A673 (cell line): Measurements from ENCODE around the gene ANKRD28. TPM values are rescaled to one million over a fixed set of nuclear protein-coding genes. Genes with fewer than 3 reads are reported as not detected.

Experiments used
- BruUV-seq: library from RNA; stranded (reverse); fragments of 400-500 nt; replicated peaks from 2 replicates; lab custom pipeline; 2021; lab: Mats Ljungman, UMichigan
- CTCF ChIA-PET: fragments of 300-600 bp; sonication (Branson Sonifier 250); formaldehyde crosslinking; loops from one replicate; lab custom pipeline; 2022; ENCODE audit warnings: antibody characterized with exemption; lab: Charles Lee
- POLR2A ChIA-PET: fragments of 300-600 bp; sonication (Branson Sonifier 250); formaldehyde crosslinking; loops from one replicate; lab custom pipeline; 2022; ENCODE audit warnings: antibody characterized with exemption; ENCODE audit not compliant: low non-redundant PET; lab: Charles Lee
- DNase-seq: peaks from one replicate; pipeline ENCODE4 v3.0.0-alpha.2; 2015; ENCODE audit warnings: low spot score
- H3K27ac ChIP-seq: fragments of 200-600 bp; sonication (generic); 2 replicates; pipeline ENCODE4 v1.5.1; 2016; ENCODE audit warnings: mixed run types, low read depth, mild to moderate bottlenecking, mixed read lengths, antibody characterized with exemption, low read length; ENCODE audit not compliant: poor library complexity, severe bottlenecking
- H3K27me3 ChIP-seq: fragments of 200-600 bp; sonication (generic); replicated peaks from 2 replicates; pipeline ENCODE4 v1.6.1; 2017; ENCODE audit warnings: mixed run types, low read depth, mild to moderate bottlenecking, mixed read lengths, antibody characterized with exemption, low read length; ENCODE audit not compliant: insufficient read depth, poor library complexity
- H3K36me3 ChIP-seq: fragments of 200-600 bp; sonication (generic); 2 replicates; pipeline ENCODE4 v1.6.1; 2016; ENCODE audit warnings: mixed run types, mild to moderate bottlenecking, mixed read lengths, antibody characterized with exemption, low read length; ENCODE audit not compliant: insufficient read depth, poor library complexity, severe bottlenecking
- H3K4me1 ChIP-seq: fragments of 200-600 bp; sonication (generic); 2 replicates; pipeline ENCODE4 v1.6.1; 2017; ENCODE audit warnings: mixed run types, mild to moderate bottlenecking, mixed read lengths, antibody characterized with exemption, low read length; ENCODE audit not compliant: insufficient read depth, poor library complexity, severe bottlenecking
- H3K4me3 ChIP-seq: fragments of 200-600 bp; sonication (generic); 2 replicates; pipeline ENCODE4 v1.5.1; 2016; ENCODE audit warnings: low read depth, mixed run types, mild to moderate bottlenecking, mixed read lengths, low read length; ENCODE audit not compliant: poor library complexity, severe bottlenecking
- H3K9me3 ChIP-seq: fragments of 200-600 bp; sonication (generic); 2 replicates; pipeline ENCODE4 v1.6.1; 2016; ENCODE audit warnings: mixed run types, low read depth, mild to moderate bottlenecking, mixed read lengths, antibody characterized with exemption, low read length; ENCODE audit not compliant: poor library complexity, severe bottlenecking
- EZH2 ChIP-seq: fragments of 200-600 bp; sonication (generic); IDR thresholded peaks from 2 replicates; pipeline ENCODE4 v1.6.1; 2017; ENCODE audit warnings: borderline replicate concordance, low read depth, mild to moderate bottlenecking, mixed read lengths, antibody characterized with exemption, low read length; ENCODE audit not compliant: poor library complexity, severe bottlenecking
- intact Hi-C: fragments of 100-400 bp; cut with micrococcal nuclease; formaldehyde crosslinking; loops from one replicate; pipeline ENCODE4 v1.10.0; 2022; ENCODE audit not compliant: unreplicated experiment
- total RNA-seq: library from RNA; stranded (reverse); gene quantifications from 2 replicates; pipeline ENCODE4 v1.2.3, GENCODE V29; 2021
- TF ChIP-seq, protein P1 (sequence below): fragments of 300-800, 200-600 bp; sonication (generic); conservative IDR thresholded peaks from 2 replicates; pipeline ENCODE4 v1.5.1; 2017; ENCODE audit warnings: low read depth, mild to moderate bottlenecking, antibody characterized with exemption, low read length, moderate library complexity, mixed read lengths

ANKRD28 gene
- total RNA-seq, 1 experiment from 2014 or later: 29.9 TPM

DNA sequence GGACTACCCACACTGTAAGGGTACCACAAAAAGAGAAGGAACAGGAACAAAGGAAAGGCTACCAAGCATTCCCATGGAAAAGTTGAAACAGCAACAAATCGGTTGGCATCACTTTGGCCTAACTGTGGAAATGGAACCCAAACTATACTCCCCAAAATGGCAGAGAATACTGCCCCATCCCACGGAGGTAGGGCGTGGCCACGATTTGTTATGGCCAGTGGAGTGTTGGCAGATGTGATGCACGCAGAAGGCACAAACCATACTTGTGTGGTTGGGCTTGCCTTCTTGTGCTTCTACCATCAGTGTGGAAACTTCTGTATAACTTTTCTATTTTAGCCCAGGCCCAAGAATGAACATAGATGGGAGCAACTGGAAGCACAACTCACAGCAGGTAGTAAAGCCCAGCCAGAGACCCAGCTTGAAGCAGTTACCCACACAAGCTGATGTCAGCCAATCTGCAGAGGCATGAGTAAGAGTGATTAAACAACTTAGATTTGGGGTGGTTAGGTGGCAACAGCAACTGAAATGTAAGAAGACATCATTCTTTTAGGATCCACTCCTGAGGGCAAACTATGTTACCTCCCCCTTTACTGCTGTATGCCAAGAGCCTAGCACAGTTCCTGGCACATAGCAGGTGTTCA lies 132.1 kb downstream of the ANKRD28 start:
- peaks cover 7% of the 10 kb centered on the region for H3K36me3 ChIP-seq
- ChIA-PET CTCF (no interaction called here), POLR2A (no interaction called here)
- intact Hi-C loops: no loop called here
- no peak for DNase-seq
- no TSS peak for BruUV-seq
- H3K9me3 ChIP-seq: no peaks in the 10 kb centered on the region
- H3K27ac ChIP-seq: no peak overlapping the region
- no peak for TF ChIP-seq EZH2
- TF ChIP-seq, protein P1, sequence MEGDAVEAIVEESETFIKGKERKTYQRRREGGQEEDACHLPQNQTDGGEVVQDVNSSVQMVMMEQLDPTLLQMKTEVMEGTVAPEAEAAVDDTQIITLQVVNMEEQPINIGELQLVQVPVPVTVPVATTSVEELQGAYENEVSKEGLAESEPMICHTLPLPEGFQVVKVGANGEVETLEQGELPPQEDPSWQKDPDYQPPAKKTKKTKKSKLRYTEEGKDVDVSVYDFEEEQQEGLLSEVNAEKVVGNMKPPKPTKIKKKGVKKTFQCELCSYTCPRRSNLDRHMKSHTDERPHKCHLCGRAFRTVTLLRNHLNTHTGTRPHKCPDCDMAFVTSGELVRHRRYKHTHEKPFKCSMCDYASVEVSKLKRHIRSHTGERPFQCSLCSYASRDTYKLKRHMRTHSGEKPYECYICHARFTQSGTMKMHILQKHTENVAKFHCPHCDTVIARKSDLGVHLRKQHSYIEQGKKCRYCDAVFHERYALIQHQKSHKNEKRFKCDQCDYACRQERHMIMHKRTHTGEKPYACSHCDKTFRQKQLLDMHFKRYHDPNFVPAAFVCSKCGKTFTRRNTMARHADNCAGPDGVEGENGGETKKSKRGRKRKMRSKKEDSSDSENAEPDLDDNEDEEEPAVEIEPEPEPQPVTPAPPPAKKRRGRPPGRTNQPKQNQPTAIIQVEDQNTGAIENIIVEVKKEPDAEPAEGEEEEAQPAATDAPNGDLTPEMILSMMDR: no peak
- no peak overlapping the region for H3K4me3 ChIP-seq
- H3K27me3 ChIP-seq: no peaks in the 10 kb centered on the region
- no peaks in the 10 kb centered on the region for H3K4me1 ChIP-seq

- Histone ChIP-seq H3K9me3 (no peaks in the 10 kb centered on the region), H3K27ac (no peak overlapping the region), H3K4me1 (no peaks in the 10 kb centered on the region), H3K27me3 (no peaks in the 10 kb centered on the region), H3K36me3 (no peaks in the 10 kb centered on the region), H3K4me3 (no peak overlapping the region)
- ChIA-PET POLR2A (no interaction called here), CTCF (no interaction called here)
- TF ChIP-seq EZH2: no peak
- TF ChIP-seq, protein P1: no peak
- no peak for DNase-seq
- intact Hi-C loops: no loop called here
- BruUV-seq: no TSS peak
These were observed 133.6 kb downstream of the ANKRD28 start for GRCh38 chr3:15664144-15664543.

- Histone ChIP-seq H3K4me1 (no peaks in the 10 kb centered on the region), H3K27ac (no peak overlapping the region), H3K36me3 (no peaks in the 10 kb centered on the region), H3K27me3 (no peaks in the 10 kb centered on the region), H3K9me3 (peaks cover 15% of the 10 kb centered on the region), H3K4me3 (no peak overlapping the region)
- BruUV-seq: no TSS peak
- ChIA-PET CTCF (no interaction called here), POLR2A (no interaction called here)
- intact Hi-C loops: no loop called here
- DNase-seq: no peak
- TF ChIP-seq, protein P1: no peak
- no peak for TF ChIP-seq EZH2
These were observed 137.5 kb downstream of the ANKRD28 start for GRCh38 chr3:15660055-15660935.
